ENCODE data around the gene OR6F1. TPM values are rescaled to one million over a fixed set of nuclear protein-coding genes. Genes with fewer than 3 reads are reported as not detected.
"Not testable (repeated sequence)": the region's sequence is repeated elsewhere in the genome, so short reads cannot be mapped to it uniquely, and the experiment has no call there.

OR6F1 gene
- total RNA-seq, 6 donors from 2014 or later: not detected

- Histone ChIP-seq H3K36me3 (no peaks in the 10 kb centered on the region), H3K9me3 (peaks cover 0 to 10% (median 3%) of the 10 kb centered on the region in 4 donors), H3K4me1 (no peaks in the 10 kb centered on the region), H3K27me3 (no peaks in the 10 kb centered on the region), H3K4me3 (no peak overlapping the region), H3K27ac (no peak overlapping the region)
- ATAC-seq (ENCODE audit: low FRiP score in 2 of 2): no peak
- DNase-seq: peak in 1 of 2 donors; percentile 48
- 86 to 88% methylated on average over 7 of the region's 7 CpGs for WGBS, 2 donors
- TF ChIP-seq EP300 (IDR thresholded peaks at IDR 0.05): no peak
- no peak for TF ChIP-seq POLR2A (IDR thresholded peaks at IDR 0.05)
- TF ChIP-seq CTCF (IDR thresholded peaks at IDR 0.05): no peak
- TF ChIP-seq POLR2AphosphoS5 (IDR thresholded peaks at IDR 0.05): no peak
Observed at GRCh38 chr1:247747616-247748015, 31.2 kb upstream of the OR6F1 start.

- no peak for DNase-seq
- Histone ChIP-seq H3K36me3 (no peaks in the 10 kb centered on the region), H3K27ac (no peak overlapping the region), H3K9me3 (peaks cover 0 to 10% (median 3%) of the 10 kb centered on the region in 4 donors), H3K4me1 (no peaks in the 10 kb centered on the region), H3K4me3 (no peak overlapping the region), H3K27me3 (no peaks in the 10 kb centered on the region)
- ATAC-seq (ENCODE audit: low FRiP score in 2 of 2): no peak
- no peak for TF ChIP-seq POLR2AphosphoS5 (IDR thresholded peaks at IDR 0.05)
- no peak for TF ChIP-seq EP300 (IDR thresholded peaks at IDR 0.05)
- no peak for TF ChIP-seq CTCF (IDR thresholded peaks at IDR 0.05)
- no peak for TF ChIP-seq POLR2A (IDR thresholded peaks at IDR 0.05)
- 79 to 81% methylated on average over 3 of the region's 3 CpGs for WGBS, 2 donors
Observed at GRCh38 chr1:247746391-247746935, 30.0 kb upstream of the OR6F1 start.

- H3K4me1 ChIP-seq; ATAC-seq (ENCODE audit: low FRiP score in 2 of 2); H3K9me3 ChIP-seq; H3K36me3 ChIP-seq; H3K27me3 ChIP-seq; DNase-seq; H3K27ac ChIP-seq; H3K4me3 ChIP-seq: not testable (repeated sequence)
- WGBS, 2 donors: 61 to 68% methylated on average over 3 of the region's 3 CpGs
Observed at GRCh38 chr1:247742215-247742760, 25.8 kb upstream of the OR6F1 start.

- 78 to 83% methylated on average over 5 of the region's 5 CpGs for WGBS, 2 donors
- H3K4me1 ChIP-seq: no peaks in the 10 kb centered on the region
- H3K36me3 ChIP-seq: no peaks in the 10 kb centered on the region
- no peaks in the 10 kb centered on the region for H3K27me3 ChIP-seq
- H3K9me3 ChIP-seq: no peaks in the 10 kb centered on the region
- no peak overlapping the region for H3K4me3 ChIP-seq
- DNase-seq (no peak), ATAC-seq (ENCODE audit: low FRiP score in 2 of 2) (no peak)
- H3K27ac ChIP-seq: no peak overlapping the region
- no peak for TF ChIP-seq POLR2AphosphoS5 (IDR thresholded peaks at IDR 0.05)
- TF ChIP-seq EP300 (IDR thresholded peaks at IDR 0.05): no peak
- no peak for TF ChIP-seq CTCF (IDR thresholded peaks at IDR 0.05)
- no peak for TF ChIP-seq POLR2A (IDR thresholded peaks at IDR 0.05)
Observed at GRCh38 chr1:247741756-247742155, 25.3 kb upstream of the OR6F1 start.

- 88 to 89% methylated on average over 2 of the region's 2 CpGs for WGBS, 2 donors
- H3K27ac ChIP-seq: no peak overlapping the region
- ATAC-seq (ENCODE audit: low FRiP score in 2 of 2) (no peak), DNase-seq (no peak)
- H3K27me3 ChIP-seq: no peaks in the 10 kb centered on the region
- H3K4me1 ChIP-seq: no peaks in the 10 kb centered on the region
- no peaks in the 10 kb centered on the region for H3K36me3 ChIP-seq
- no peak overlapping the region for H3K4me3 ChIP-seq
- TF ChIP-seq POLR2A (IDR thresholded peaks at IDR 0.05) (no peak), CTCF (IDR thresholded peaks at IDR 0.05) (no peak), EP300 (IDR thresholded peaks at IDR 0.05) (no peak), POLR2AphosphoS5 (IDR thresholded peaks at IDR 0.05) (no peak)
- no peaks in the 10 kb centered on the region for H3K9me3 ChIP-seq
Observed at GRCh38 chr1:247740721-247741120, 24.3 kb upstream of the OR6F1 start.
